ENCODE data around the gene GPX6.
"Not testable (repeated sequence)": the region's sequence is repeated elsewhere in the genome, so short reads cannot be mapped to it uniquely, and the experiment has no call there.

The GPX6 gene

GRCh38 chr6:28515676-28516075 lies at the start of gene GPX6:
GPX6 (minus strand) TSS chr6:28515793; CDS start chr6:28515743, 50 bp downstream.
- no peak for DNase-seq

GRCh38 chr6:28563430-28564095 lies 48.0 kb upstream of the GPX6 start:
- DNase-seq: no peak

GRCh38 chr6:28558629-28559028 lies 43.0 kb upstream of the GPX6 start:
- DNase-seq: no peak

GRCh38 chr6:28555136-28555535 lies 39.5 kb upstream of the GPX6 start:
- no peak for DNase-seq

GRCh38 chr6:28553986-28554881 lies 38.6 kb upstream of the GPX6 start:
- peak; percentile 36 for DNase-seq

- DNase-seq: no peak
These were observed 37.9 kb upstream of the GPX6 start for GRCh38 chr6:28553384-28553985.

- DNase-seq: no peak
These were observed 36.5 kb upstream of the GPX6 start for GRCh38 chr6:28551891-28552666.

GRCh38 chr6:28547003-28547402 lies 31.4 kb upstream of the GPX6 start:
- not testable (repeated sequence) for DNase-seq

- DNase-seq: no peak
These were observed 30.4 kb upstream of the GPX6 start for GRCh38 chr6:28545955-28546354.

GRCh38 chr6:28543651-28544610 lies 28.3 kb upstream of the GPX6 start:
- peak; percentile 42 for DNase-seq

- peak; percentile 85 for DNase-seq
These were observed 27.1 kb upstream of the GPX6 start for GRCh38 chr6:28542440-28543296.

- DNase-seq: no peak
These were observed 26.4 kb upstream of the GPX6 start for GRCh38 chr6:28541996-28542395.

- peak; percentile 89 for DNase-seq
These were observed 22.0 kb upstream of the GPX6 start for GRCh38 chr6:28537509-28538140.

GRCh38 chr6:28537065-28537464 lies 21.5 kb upstream of the GPX6 start:
- peak; percentile 85 for DNase-seq

- no peak for DNase-seq
These were observed 19.3 kb upstream of the GPX6 start for GRCh38 chr6:28534875-28535274.

- DNase-seq: no peak
These were observed 18.7 kb upstream of the GPX6 start for GRCh38 chr6:28534306-28534705.

- DNase-seq: peak; percentile 6
These were observed 16.0 kb upstream of the GPX6 start for GRCh38 chr6:28531479-28532128.

- DNase-seq: no peak
These were observed 15.2 kb upstream of the GPX6 start for GRCh38 chr6:28530777-28531176.

GRCh38 chr6:28525496-28526039 lies 10.0 kb upstream of the GPX6 start, which contains the start of gene GPX5:
GPX5 (plus strand) TSS chr6:28525881; CDS start chr6:28526014, 133 bp downstream.
- DNase-seq: no peak

Measured in NCI-H69 (cell line).